Activated naive CD8-positive, alpha-beta T cell treated with anti-CD3 and anti-CD28 coated beads for 36 hours (primary cell): ENCODE measurements around the gene REEP6. TPM values are rescaled to one million over a fixed set of nuclear protein-coding genes. Genes with fewer than 3 reads are reported as not detected.
A peak's percentile ranks its signal among the peaks of the same experiment; 100 is the strongest.

Experiments used
- DNase-seq: peaks from one replicate; pipeline ENCODE4 v3.0.0; 2021
- H3K27ac Mint-ChIP-seq: one replicate; pipeline ENCODE4 v1.8.0; 2022; ENCODE audit warnings: mild to moderate bottlenecking, moderate library complexity, mixed read lengths
- H3K27me3 Mint-ChIP-seq: one replicate; pipeline ENCODE4 v1.8.0; 2022; ENCODE audit warnings: mild to moderate bottlenecking, mixed read lengths
- H3K36me3 Mint-ChIP-seq: one replicate; pipeline ENCODE4 v1.8.0; 2021; ENCODE audit warnings: mild to moderate bottlenecking, mixed read lengths
- H3K4me1 Mint-ChIP-seq: one replicate; pipeline ENCODE4 v1.8.0; 2021; ENCODE audit warnings: mixed read lengths
- H3K4me3 Mint-ChIP-seq: one replicate; pipeline ENCODE4 v1.8.0; 2022; ENCODE audit warnings: mild to moderate bottlenecking, moderate library complexity, mixed read lengths
- H3K9me3 Mint-ChIP-seq: one replicate; pipeline ENCODE4 v1.8.0; 2022; ENCODE audit warnings: mixed read lengths
- total RNA-seq, 2 experiments: library from RNA; stranded (reverse); gene quantifications; one replicate each; pipeline ENCODE4 v1.2.3, GENCODE V29; 2021

The REEP6 gene
- total RNA-seq, 2 experiments from 2014 or later = 1.3 to 1.8 TPM

GRCh38 chr19:1453525-1454364 is 37.2 kb upstream of the REEP6 start:
- Mint-ChIP-seq H3K4me1 (peaks cover 11% of the 10 kb centered on the region), H3K27me3 (peaks cover 81% of the 10 kb centered on the region), H3K36me3 (peaks cover 4% of the 10 kb centered on the region), H3K9me3 (no peaks in the 10 kb centered on the region), H3K27ac (no peak overlapping the region), H3K4me3 (no peak overlapping the region)
- no peak for DNase-seq

GRCh38 chr19:1455002-1455335 is 36.0 kb upstream of the REEP6 start:
- Mint-ChIP-seq H3K9me3 (no peaks in the 10 kb centered on the region), H3K36me3 (peaks cover 7% of the 10 kb centered on the region), H3K27me3 (peaks cover 75% of the 10 kb centered on the region)

GRCh38 chr19:1455336-1456120 is 35.5 kb upstream of the REEP6 start:
- no peak overlapping the region for H3K27ac Mint-ChIP-seq
- H3K4me3 Mint-ChIP-seq = no peak overlapping the region
- H3K9me3 Mint-ChIP-seq = no peaks in the 10 kb centered on the region
- H3K4me1 Mint-ChIP-seq = peaks cover 8% of the 10 kb centered on the region
- peaks cover 72% of the 10 kb centered on the region for H3K27me3 Mint-ChIP-seq
- H3K36me3 Mint-ChIP-seq = peaks cover 7% of the 10 kb centered on the region
- DNase-seq = peak; percentile 69

More at GRCh38 chr19:1455002-1455335, 36.0 kb upstream of the REEP6 start:
- H3K4me1 Mint-ChIP-seq = peaks cover 8% of the 10 kb centered on the region
- DNase-seq = no peak
- H3K27ac Mint-ChIP-seq = no peak overlapping the region
- no peak overlapping the region for H3K4me3 Mint-ChIP-seq

DNA sequence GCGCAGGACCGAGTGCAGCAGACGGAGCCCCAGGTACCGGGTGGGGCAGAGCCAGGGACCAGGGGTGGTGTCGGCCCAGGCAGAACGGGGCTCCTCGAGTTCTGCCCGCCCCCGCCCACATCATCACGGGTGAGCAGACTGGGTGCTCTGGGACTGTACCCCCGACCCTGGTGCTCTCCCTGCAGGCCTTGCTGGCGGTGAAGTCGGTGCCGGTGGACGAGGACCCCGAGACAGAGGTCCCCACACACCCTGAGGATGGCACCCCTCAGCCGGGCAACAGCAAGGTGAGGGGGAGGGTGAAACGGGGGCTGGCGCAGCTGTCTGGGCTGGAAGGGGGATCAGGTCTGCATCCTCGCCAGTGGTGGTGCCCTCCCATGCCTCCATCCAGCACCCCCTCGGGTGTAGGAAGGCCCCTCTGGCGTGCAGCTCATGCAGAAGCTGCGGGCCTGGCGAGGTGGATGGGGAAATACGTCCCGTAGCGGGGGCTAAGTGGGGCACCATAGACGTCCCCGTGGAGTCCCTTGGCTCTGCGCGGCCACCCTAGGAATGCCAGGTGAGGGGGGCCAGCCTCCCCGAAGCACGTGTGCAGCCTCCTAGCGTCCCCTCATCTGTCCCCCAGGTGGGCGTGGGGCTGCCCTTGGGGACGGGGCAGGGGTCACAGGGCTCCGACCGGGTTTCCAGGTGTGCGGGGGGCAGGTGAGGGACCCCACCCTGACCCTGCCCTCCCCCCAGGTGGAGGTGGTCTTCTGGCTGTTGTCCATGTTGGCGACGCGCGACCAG is 34.7 kb upstream of the REEP6 start:
- peaks cover 7% of the 10 kb centered on the region for H3K36me3 Mint-ChIP-seq
- H3K4me1 Mint-ChIP-seq = peaks cover 8% of the 10 kb centered on the region
- H3K9me3 Mint-ChIP-seq = no peaks in the 10 kb centered on the region
- no peak overlapping the region for H3K27ac Mint-ChIP-seq
- no peak overlapping the region for H3K4me3 Mint-ChIP-seq
- peaks cover 64% of the 10 kb centered on the region for H3K27me3 Mint-ChIP-seq
- no peak for DNase-seq

- no peak for DNase-seq
- peaks cover 55% of the 10 kb centered on the region for H3K27me3 Mint-ChIP-seq
- peaks cover 7% of the 10 kb centered on the region for H3K36me3 Mint-ChIP-seq
- peaks cover 8% of the 10 kb centered on the region for H3K4me1 Mint-ChIP-seq
- H3K27ac Mint-ChIP-seq = no peak overlapping the region
- H3K9me3 Mint-ChIP-seq = no peaks in the 10 kb centered on the region
- H3K4me3 Mint-ChIP-seq = no peak overlapping the region
Observed at GRCh38 chr19:1457031-1457739, 33.8 kb upstream of the REEP6 start.

GRCh38 chr19:1457892-1458291 is 33.1 kb upstream of the REEP6 start:
- Mint-ChIP-seq H3K9me3 (no peaks in the 10 kb centered on the region), H3K4me1 (peaks cover 8% of the 10 kb centered on the region), H3K36me3 (peaks cover 7% of the 10 kb centered on the region), H3K4me3 (no peak overlapping the region), H3K27ac (no peak overlapping the region), H3K27me3 (peaks cover 48% of the 10 kb centered on the region)
- no peak for DNase-seq

GRCh38 chr19:1459479-1459878 is 31.5 kb upstream of the REEP6 start:
- Mint-ChIP-seq H3K9me3 (no peaks in the 10 kb centered on the region), H3K27me3 (peaks cover 36% of the 10 kb centered on the region), H3K4me1 (peaks cover 8% of the 10 kb centered on the region), H3K27ac (no peak overlapping the region), H3K36me3 (peaks cover 7% of the 10 kb centered on the region), H3K4me3 (no peak overlapping the region)
- no peak for DNase-seq

DNA sequence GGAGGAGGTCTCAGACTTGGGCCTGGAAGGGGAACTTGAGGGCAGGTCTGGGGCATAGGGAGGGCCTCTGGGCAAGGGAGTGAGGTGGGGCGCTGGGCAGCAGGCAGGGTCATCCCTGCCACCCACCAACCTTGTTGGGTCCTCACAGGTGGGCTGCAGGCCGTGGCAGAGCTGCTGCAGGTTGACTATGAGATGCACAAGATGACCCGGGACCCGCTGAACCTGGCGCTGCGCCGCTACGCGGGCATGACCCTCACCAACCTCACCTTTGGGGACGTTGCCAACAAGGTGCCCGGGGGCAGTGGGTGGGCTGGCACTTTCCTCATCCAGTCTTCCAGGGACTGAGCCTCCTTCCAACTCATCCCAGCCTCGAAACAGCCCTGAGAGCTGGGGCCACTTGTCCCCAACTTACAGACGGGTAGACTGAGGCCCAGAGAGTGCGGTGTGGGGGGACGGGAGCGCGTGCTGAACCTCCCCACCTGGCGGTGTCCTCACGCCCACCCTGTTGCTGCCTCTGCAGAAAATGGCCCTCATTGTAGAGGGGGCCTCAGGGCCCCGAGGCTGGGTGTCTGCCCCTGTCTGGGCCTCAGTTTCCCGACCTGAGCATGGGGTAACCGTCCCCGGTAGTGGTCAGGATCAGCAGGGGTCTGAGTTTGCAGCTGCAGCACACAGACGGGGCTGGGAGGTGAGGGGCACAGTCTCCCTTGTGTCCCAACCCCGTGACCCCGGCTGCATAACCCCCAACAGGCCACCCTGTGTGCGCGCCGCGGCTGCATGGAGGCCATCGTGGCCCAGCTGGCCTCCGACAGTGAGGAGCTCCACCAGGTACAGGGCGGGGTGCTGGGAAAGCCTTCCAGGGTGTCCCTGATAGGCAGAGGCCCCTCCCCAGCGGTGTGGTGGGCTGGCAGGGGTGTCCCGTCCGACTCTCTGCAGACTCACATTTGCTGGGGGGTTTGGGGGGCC is 30.7 kb upstream of the REEP6 start:
- H3K4me1 Mint-ChIP-seq = peaks cover 8% of the 10 kb centered on the region
- peaks cover 33% of the 10 kb centered on the region for H3K27me3 Mint-ChIP-seq
- H3K27ac Mint-ChIP-seq = no peak overlapping the region
- H3K36me3 Mint-ChIP-seq = peaks cover 7% of the 10 kb centered on the region
- H3K4me3 Mint-ChIP-seq = no peak overlapping the region
- no peaks in the 10 kb centered on the region for H3K9me3 Mint-ChIP-seq
- no peak for DNase-seq

- DNase-seq = no peak
- Mint-ChIP-seq H3K27ac (no peak overlapping the region), H3K27me3 (peaks cover 25% of the 10 kb centered on the region), H3K4me1 (peaks cover 3% of the 10 kb centered on the region), H3K9me3 (no peaks in the 10 kb centered on the region), H3K36me3 (peaks cover 3% of the 10 kb centered on the region), H3K4me3 (no peak overlapping the region)
Observed at GRCh38 chr19:1461862-1462261, 29.1 kb upstream of the REEP6 start.

DNA sequence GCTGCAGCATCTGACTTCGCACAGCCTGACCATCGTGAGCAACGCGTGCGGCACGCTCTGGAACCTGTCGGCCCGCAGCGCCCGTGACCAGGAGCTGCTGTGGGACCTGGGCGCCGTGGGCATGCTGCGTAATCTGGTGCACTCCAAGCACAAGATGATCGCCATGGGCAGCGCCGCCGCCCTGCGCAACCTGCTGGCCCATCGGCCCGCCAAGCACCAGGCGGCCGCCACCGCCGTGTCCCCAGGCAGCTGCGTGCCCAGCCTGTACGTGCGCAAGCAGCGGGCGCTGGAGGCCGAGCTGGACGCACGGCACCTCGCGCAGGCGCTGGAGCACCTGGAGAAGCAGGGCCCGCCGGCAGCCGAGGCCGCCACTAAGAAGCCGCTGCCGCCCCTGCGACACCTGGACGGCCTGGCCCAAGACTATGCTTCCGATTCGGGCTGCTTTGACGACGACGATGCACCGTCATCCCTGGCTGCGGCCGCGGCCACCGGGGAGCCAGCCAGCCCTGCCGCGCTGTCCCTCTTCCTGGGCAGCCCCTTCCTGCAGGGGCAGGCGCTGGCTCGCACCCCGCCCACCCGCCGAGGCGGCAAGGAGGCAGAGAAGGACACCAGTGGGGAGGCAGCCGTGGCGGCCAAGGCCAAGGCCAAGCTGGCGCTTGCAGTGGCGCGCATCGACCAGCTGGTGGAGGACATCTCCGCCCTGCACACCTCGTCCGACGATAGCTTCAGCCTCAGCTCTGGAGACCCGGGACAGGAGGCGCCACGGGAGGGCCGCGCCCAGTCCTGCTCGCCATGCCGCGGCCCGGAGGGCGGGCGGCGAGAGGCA is 25.6 kb upstream of the REEP6 start:
- peaks cover 16% of the 10 kb centered on the region for H3K27me3 Mint-ChIP-seq
- DNase-seq = peak; percentile 44
- H3K4me3 Mint-ChIP-seq = no peak overlapping the region
- H3K36me3 Mint-ChIP-seq = no peaks in the 10 kb centered on the region
- no peak overlapping the region for H3K27ac Mint-ChIP-seq
- no peaks in the 10 kb centered on the region for H3K9me3 Mint-ChIP-seq
- peaks cover 2% of the 10 kb centered on the region for H3K4me1 Mint-ChIP-seq

- Mint-ChIP-seq H3K36me3 (no peaks in the 10 kb centered on the region), H3K27ac (no peak overlapping the region)
Observed at GRCh38 chr19:1466018-1466460, 24.9 kb upstream of the REEP6 start.

GRCh38 chr19:1466461-1467214 is 24.3 kb upstream of the REEP6 start:
- H3K27ac Mint-ChIP-seq = no peak overlapping the region
- H3K4me1 Mint-ChIP-seq = peaks cover 2% of the 10 kb centered on the region
- H3K27me3 Mint-ChIP-seq = peaks cover 19% of the 10 kb centered on the region
- H3K4me3 Mint-ChIP-seq = no peak overlapping the region
- no peak for DNase-seq
- no peaks in the 10 kb centered on the region for H3K9me3 Mint-ChIP-seq
- no peaks in the 10 kb centered on the region for H3K36me3 Mint-ChIP-seq

More at GRCh38 chr19:1466018-1466460, 24.9 kb upstream of the REEP6 start:
- no peaks in the 10 kb centered on the region for H3K9me3 Mint-ChIP-seq
- H3K27me3 Mint-ChIP-seq = peaks cover 16% of the 10 kb centered on the region
- H3K4me3 Mint-ChIP-seq = no peak overlapping the region
- peaks cover 2% of the 10 kb centered on the region for H3K4me1 Mint-ChIP-seq
- DNase-seq = no peak

DNA sequence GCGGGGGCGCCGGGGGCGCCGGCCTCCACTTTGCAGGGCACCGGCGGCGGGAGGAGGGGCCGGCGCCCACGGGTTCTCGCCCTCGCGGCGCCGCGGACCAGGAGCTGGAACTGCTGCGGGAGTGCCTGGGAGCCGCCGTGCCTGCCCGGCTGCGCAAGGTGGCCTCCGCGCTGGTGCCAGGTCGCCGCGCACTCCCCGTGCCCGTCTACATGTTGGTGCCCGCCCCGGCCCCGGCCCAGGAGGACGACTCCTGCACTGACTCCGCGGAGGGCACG is 23.8 kb upstream of the REEP6 start:
- Mint-ChIP-seq H3K4me1 (peaks cover 2% of the 10 kb centered on the region), H3K27ac (no peak overlapping the region), H3K27me3 (peaks cover 24% of the 10 kb centered on the region), H3K4me3 (no peak overlapping the region), H3K9me3 (no peaks in the 10 kb centered on the region), H3K36me3 (no peaks in the 10 kb centered on the region)
- no peak for DNase-seq
